CD4-positive, alpha-beta T cell treated with Interleukin-17A for 1 hour (primary cell): ENCODE data around the gene CAMTA1.
"Not testable (repeated sequence)": the region's sequence is repeated elsewhere in the genome, so short reads cannot be mapped to it uniquely, and the experiment has no call there.

Experiments
- DNase-seq: peaks from one replicate; pipeline ENCODE4 v3.0.0-alpha.2; 2020

CAMTA1 gene

DNA sequence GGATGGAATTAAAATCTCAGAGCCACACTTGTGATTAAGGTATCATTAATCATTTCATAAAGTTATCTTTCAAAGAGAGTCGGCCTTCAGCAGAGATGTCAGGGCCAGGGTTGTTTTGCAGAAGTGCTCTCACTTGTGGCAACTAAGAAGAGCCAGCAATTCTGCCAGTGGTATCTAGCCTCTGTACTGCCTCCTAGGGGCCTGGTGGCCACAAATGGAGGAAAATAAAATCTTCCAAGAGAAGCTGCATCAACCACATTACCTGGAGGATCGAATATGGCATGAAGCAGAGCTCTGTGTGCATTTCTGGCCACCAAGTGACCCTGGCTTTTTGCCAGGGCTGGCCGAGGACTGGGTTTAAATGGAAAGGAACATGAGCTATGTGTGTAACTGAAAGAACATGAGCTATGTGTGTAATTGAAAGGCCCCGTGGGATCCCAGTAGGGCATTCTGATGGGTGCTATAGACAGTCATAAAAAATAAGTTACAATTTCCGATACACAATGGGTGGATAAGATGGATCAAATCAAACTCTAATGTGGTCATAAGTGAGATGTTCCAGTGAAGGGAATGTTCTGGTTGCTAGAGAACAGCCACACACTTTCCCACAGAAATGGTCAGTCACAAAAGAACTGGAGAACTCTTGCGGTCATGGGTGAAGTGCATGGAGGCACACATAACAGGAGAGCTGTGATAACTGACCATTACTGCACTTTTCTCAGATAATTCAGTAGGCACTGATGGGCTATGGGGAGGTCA is 335.8 kb downstream of the CAMTA1 start:
- no peak for DNase-seq

- DNase-seq, result no peak
These were observed 336.4 kb downstream of the CAMTA1 start for GRCh38 chr1:7121622-7121988.

GRCh38 chr1:7127322-7128075 is 342.2 kb downstream of the CAMTA1 start:
- DNase-seq, result no peak

GRCh38 chr1:7128293-7128692 is 343.0 kb downstream of the CAMTA1 start:
- no peak for DNase-seq

DNA sequence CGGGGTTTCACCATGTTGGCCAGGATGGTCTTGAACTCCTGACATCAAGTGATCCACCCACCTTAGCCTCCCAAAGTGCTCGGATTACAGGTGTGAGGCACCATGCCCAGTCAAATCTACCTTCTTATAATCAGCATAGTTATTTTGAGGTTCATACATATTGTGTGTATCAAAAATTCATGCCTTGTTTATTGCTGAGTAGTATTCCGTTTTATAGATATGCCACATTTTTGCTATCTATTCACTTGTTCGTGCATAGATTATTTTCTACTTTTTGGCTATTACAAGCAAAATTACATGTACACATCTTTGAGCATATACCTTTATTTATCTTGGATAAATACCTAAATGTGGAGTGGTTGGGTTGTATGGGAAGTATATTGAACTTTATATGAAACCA is 344.9 kb downstream of the CAMTA1 start:
- DNase-seq, result no peak

- no peak for DNase-seq
These were observed 350.2 kb downstream of the CAMTA1 start for GRCh38 chr1:7135493-7135892.

DNA sequence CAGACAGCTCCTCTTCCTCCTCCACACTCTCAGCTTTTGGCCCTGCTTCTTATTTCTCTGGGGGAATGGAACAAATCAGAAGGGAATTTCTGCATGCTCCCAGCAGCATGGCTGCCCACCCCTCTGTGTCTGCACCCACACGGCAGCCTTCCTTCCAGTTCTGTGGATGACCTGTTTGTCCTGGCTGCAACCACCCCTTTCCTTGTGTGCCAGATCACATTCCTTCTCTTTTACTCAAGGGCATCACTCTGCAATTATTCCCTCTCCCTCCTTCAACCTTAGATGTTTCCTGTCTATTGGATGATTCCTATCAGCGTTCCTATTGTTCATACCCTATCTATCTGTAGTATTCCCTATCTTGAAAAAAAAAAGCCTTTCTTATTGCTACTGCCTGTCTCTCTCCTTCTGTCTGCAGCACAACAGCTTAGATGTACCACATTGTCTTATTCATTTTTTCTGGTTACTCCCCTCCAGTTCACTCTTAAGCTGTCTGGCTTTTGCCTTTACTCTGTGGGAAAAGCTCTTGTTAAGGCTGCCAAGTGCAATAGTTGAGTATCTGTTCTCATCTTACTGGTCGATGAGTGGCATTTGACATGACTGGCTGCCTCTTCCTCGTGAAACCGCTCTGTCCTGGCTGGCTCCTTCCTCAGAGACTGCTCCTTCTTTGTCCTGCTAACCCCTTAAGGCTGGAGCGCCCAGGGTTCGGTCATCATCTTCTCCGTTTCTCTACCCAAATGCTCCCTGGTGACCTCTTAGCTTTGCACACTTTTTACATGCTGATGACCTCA is 351.1 kb downstream of the CAMTA1 start:
- DNase-seq, result no peak

DNA sequence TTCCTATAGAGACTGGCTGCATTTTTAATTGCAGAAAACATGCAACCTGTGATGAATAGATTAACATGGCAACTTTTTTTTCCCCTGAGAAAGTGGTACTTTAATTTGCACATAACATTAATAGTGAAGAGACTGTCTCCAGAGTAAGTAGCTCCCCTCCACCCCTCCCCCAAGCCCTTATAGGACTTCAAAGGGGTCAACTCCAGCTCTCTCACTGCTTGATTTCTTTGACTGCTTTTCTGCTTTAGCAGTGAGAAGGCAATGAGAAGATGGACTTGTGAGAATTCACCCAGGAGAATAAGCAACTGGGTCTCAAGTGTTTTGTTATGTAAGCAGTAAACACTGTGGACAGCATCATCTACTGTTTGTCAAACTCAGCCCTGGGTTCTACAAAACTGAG is 355.0 kb downstream of the CAMTA1 start:
- no peak for DNase-seq

GRCh38 chr1:7145947-7146346 is 360.7 kb downstream of the CAMTA1 start:
- no peak for DNase-seq

- no peak for DNase-seq
These were observed 361.5 kb downstream of the CAMTA1 start for GRCh38 chr1:7146710-7147109.

GRCh38 chr1:7147581-7148282 is 362.5 kb downstream of the CAMTA1 start:
- DNase-seq, result not testable (repeated sequence)

DNA sequence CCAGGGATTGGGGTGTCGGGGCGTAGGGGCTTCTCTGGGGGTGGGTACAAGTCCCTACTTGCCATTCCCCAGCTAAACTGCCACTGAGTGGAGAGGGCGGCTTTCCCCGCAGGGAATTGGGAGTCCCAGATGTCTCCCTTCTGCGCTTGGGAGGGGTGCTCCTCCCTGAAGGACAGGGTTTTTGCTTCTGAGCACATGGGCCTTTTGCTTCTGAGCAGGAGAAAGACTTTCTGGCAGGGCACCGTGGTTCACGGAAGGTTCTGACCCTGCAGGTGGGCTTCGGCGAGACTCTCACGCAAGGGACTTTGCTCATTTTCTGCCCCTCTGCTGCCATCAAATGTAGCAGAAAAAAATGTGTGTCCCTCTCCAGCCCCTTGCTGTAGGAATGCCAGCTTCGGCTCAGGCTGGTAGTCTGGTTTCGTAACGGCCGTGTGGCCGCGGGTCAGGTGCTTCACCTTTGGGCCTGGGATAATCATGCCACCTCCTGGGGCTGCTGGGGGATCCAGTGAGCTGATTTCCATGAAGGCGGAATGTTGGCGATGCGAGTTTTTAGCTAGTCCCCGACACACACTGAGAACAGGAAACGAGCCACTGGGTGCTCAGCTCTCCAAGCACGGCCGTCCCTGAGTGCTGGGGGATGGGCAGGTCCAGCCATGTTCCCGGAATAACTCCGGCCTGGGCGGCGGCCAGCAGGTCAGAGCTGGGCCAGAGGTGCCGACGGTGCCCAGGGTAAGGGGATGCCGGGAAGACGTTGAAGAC is 364.0 kb downstream of the CAMTA1 start:
- no peak for DNase-seq

- DNase-seq, result no peak
These were observed 365.5 kb downstream of the CAMTA1 start for GRCh38 chr1:7150724-7151280.

DNA sequence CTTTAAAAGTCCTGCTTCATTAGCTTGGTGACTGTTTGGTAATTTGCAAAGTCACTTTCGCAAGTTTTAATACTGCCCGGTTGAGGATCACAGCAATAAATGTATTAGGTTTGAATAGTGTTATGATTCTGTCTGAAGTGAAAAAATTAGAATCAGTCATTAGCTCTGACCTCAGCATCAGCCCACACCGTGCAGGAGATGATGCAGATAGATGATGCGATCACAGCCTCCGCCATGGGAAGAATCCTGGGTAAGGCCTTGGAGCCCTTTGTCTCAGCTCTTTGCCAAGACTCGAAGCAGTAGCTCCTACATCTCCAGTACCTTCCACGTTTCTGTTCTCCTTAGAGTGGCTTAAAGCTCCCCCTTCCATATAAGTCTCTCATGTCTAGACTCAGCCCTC is 366.7 kb downstream of the CAMTA1 start:
- DNase-seq, result no peak

- no peak for DNase-seq
These were observed 367.4 kb downstream of the CAMTA1 start for GRCh38 chr1:7152655-7153054.

GRCh38 chr1:7153464-7153863 is 368.2 kb downstream of the CAMTA1 start:
- no peak for DNase-seq

GRCh38 chr1:7159116-7159781 is 374.0 kb downstream of the CAMTA1 start:
- no peak for DNase-seq

- DNase-seq, result not testable (repeated sequence)
These were observed 383.3 kb downstream of the CAMTA1 start for GRCh38 chr1:7168554-7168953.

DNA sequence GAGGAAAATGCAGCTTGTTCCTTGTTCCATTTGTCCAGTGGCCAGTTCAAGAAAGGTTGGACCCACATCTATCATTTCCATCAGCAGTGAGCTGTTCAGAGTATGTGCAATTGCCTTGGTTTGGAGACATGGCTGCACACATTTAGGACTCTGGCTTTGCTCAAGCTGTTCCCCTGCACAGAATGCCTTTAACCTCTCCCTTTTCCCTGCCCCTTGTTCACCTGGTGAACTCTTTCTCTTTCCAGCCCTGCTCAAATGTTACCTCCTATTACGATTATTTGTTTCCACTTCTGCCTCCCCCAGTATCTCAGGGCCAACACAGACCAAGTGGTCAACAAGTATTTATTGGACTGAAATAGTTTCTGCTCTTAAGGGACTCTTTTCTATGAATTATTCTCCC is 385.9 kb downstream of the CAMTA1 start:
- no peak for DNase-seq

DNA sequence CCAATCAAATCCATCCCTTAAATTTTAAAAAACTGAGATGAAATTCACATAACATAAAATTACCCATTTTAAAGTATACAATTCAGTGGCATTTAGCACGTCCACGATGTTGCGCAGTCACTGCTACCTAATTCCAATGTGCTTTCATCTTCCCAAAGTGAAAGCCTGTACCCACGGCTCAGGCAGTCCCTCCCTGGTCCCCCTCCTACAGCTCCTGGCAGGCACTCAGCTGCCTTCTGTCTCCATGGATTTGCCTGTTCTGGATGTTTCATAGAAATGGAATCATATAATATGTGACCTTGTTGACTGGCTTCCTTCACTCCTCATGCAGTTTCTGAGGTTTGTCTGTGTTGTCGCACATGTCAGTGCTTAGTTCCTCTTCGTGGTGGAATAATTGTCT is 386.3 kb downstream of the CAMTA1 start:
- no peak for DNase-seq

- DNase-seq, result no peak
These were observed 387.6 kb downstream of the CAMTA1 start for GRCh38 chr1:7172804-7173203.
